ENCODE data around the gene B4GALT7. TPM values are rescaled to one million over a fixed set of nuclear protein-coding genes. Genes with fewer than 3 reads are reported as not detected.

The B4GALT7 gene
- total and polyA plus RNA-seq, 4 donors = 8.1 to 19.7 (median 15.6) TPM

- no peak for TF ChIP-seq REST (IDR thresholded peaks at IDR 0.05)
These were observed 5.9 kb upstream of the B4GALT7 start (continued) for GRCh38 chr5:177594071-177594470.

GRCh38 chr5:177595026-177595585 lies 4.8 kb upstream of the B4GALT7 start:
- 98% methylated on average over 8 of the region's 8 CpGs for WGBS
- Histone ChIP-seq H3K9me3 (ENCODE audit: control insufficient read depth in 4 of 4, low read length in 3 of 4) (no peaks in the 10 kb centered on the region), H3K27ac (ENCODE audit: low read depth in 1 of 2, low read length in 2 of 2) (no peak overlapping the region), H3K4me1 (ENCODE audit: control insufficient read depth in 4 of 4, insufficient read depth in 4 of 4, low read length in 3 of 4) (peaks cover 2 to 21% (median 9%) of the 10 kb centered on the region in 4 donors), H3K9ac (ENCODE audit: low read depth in 1 of 2, low read length in 2 of 2) (no peak overlapping the region), H3K4me3 (ENCODE audit: low read depth in 1 of 3, low read length in 3 of 3) (no peak overlapping the region), H3K27me3 (ENCODE audit: control insufficient read depth in 4 of 4, insufficient read depth in 4 of 4, low read length in 3 of 4) (no peaks in the 10 kb centered on the region), H3K36me3 (ENCODE audit: control insufficient read depth in 4 of 4, insufficient read depth in 3 of 4, low read depth in 1 of 4, low read length in 3 of 4) (peaks cover 17 to 33% (median 28%) of the 10 kb centered on the region in 4 donors)
- no peak for TF ChIP-seq YY1 (IDR thresholded peaks at IDR 0.05)
- TF ChIP-seq ATF3 (IDR thresholded peaks at IDR 0.05) = no peak
- TF ChIP-seq JUND (IDR thresholded peaks at IDR 0.05) = no peak
- no peak for TF ChIP-seq RAD21 (IDR thresholded peaks at IDR 0.05)
- no peak for TF ChIP-seq ZBTB33 (IDR thresholded peaks at IDR 0.05)
- no peak for TF ChIP-seq TAF1 (conservative IDR thresholded peaks at IDR 0.05)
- TF ChIP-seq FOXA1 (IDR thresholded peaks at IDR 0.05) = no peak
- TF ChIP-seq RXRA (IDR thresholded peaks at IDR 0.05) = no peak
- no peak for DNase-seq (ENCODE audit: low spot score)

DNA sequence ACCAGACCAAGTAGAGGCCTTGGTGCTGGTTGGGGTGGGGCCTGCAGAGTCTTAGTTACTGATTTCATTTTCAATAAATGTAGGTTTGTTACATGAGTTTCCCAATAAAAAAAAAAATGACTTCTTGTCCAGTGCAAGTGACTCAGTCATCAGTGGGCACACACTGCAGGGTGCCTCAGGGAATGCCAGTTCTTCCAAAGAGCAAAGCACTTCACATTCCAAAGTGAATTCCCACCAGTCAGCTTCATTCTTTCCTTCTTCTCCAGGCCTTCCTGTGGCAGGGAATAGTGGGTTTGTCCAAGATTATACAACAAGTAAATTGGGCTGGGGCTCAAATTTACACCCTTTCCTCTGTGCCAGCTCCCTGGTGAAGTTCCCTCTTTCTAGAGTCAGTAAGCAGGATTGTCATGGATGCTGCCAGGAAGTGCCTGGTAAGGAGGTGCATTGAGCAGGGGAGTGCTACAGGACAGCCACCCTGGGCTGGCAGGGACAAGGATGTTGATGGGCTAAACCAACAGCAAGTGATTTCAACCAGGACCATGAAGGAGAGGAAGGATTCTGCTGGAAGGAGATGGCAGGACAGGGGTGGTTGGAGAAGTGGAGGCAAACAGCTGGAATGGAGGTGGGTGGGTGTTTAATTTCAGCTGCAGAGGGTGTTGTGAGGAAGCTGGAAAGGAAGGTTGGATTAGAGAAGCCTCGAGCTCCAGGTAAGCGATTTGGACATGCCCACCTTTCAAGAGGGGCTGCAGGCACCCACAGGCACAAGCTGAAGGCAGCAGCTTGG lies 3.7 kb upstream of the B4GALT7 start:
- peaks cover 2 to 29% (median 16%) of the 10 kb centered on the region in 4 donors for H3K4me1 ChIP-seq (ENCODE audit: control insufficient read depth in 4 of 4, insufficient read depth in 4 of 4, low read length in 3 of 4)
- no peak overlapping the region for H3K9ac ChIP-seq (ENCODE audit: low read depth in 1 of 2, low read length in 2 of 2)
- H3K9me3 ChIP-seq (ENCODE audit: control insufficient read depth in 4 of 4, low read length in 3 of 4) = no peaks in the 10 kb centered on the region
- no peak overlapping the region for H3K27ac ChIP-seq (ENCODE audit: low read depth in 1 of 2, low read length in 2 of 2)
- no peak for TF ChIP-seq NR2F2 (IDR thresholded peaks at IDR 0.05)
- TF ChIP-seq TAF1 (conservative IDR thresholded peaks at IDR 0.05) = no peak
- TF ChIP-seq ZBTB33 (IDR thresholded peaks at IDR 0.05) = no peak
- TF ChIP-seq RAD21 (IDR thresholded peaks at IDR 0.05) = no peak
- no peak for TF ChIP-seq YY1 (IDR thresholded peaks at IDR 0.05)
- TF ChIP-seq GABPA (IDR thresholded peaks at IDR 0.05 in 1 of 2, conservative IDR thresholded peaks at IDR 0.05 in 1 of 2) = no peak
- H3K27me3 ChIP-seq (ENCODE audit: control insufficient read depth in 4 of 4, insufficient read depth in 4 of 4, low read length in 3 of 4) = no peaks in the 10 kb centered on the region
- WGBS = 100% methylated on average over 2 of the region's 2 CpGs
- no peak overlapping the region for H3K4me3 ChIP-seq (ENCODE audit: low read depth in 1 of 3, low read length in 3 of 3)
- peaks cover 17 to 33% (median 28%) of the 10 kb centered on the region in 4 donors for H3K36me3 ChIP-seq (ENCODE audit: control insufficient read depth in 4 of 4, insufficient read depth in 3 of 4, low read depth in 1 of 4, low read length in 3 of 4)
- DNase-seq (ENCODE audit: low spot score) = no peak

All from liver (tissue), 9 donors.